Endodermal cell (in vitro differentiated cells): ENCODE measurements around the gene CRYAB. TPM values are rescaled to one million over a fixed set of nuclear protein-coding genes. Genes with fewer than 3 reads are reported as not detected.

Source experiments
- DNase-seq: peaks from one replicate; pipeline ENCODE4 v3.0.0-alpha.2; 2017
- H3K27ac ChIP-seq: 2 replicates; pipeline ENCODE4 v1.5.1; 2013; ENCODE audit warnings: mild to moderate bottlenecking, low read depth, low read length, moderate library complexity
- H3K27me3 ChIP-seq: 2 replicates; pipeline ENCODE4 v1.6.1; 2013; ENCODE audit warnings: mild to moderate bottlenecking, low read length, moderate library complexity; ENCODE audit not compliant: insufficient read depth, control insufficient read depth, poor library complexity, severe bottlenecking
- H3K36me3 ChIP-seq: 2 replicates; pipeline ENCODE4 v1.7.0; 2013; ENCODE audit warnings: mild to moderate bottlenecking, low read length, moderate library complexity; ENCODE audit not compliant: control insufficient read depth, insufficient read depth
- H3K4me1 ChIP-seq: one replicate; pipeline ENCODE4 v1.7.0; 2013; ENCODE audit warnings: low read length; ENCODE audit not compliant: control insufficient read depth, insufficient read depth
- H3K4me3 ChIP-seq: 2 replicates; pipeline ENCODE4 v1.5.1; 2013; ENCODE audit warnings: mild to moderate bottlenecking, low read length, moderate library complexity
- H3K9ac ChIP-seq: 2 replicates; pipeline ENCODE4 v1.6.1; 2013; ENCODE audit warnings: mild to moderate bottlenecking, low read length, moderate library complexity; ENCODE audit not compliant: poor library complexity, severe bottlenecking; ENCODE audit errors: extremely low read depth
- H3K9me3 ChIP-seq: 2 replicates; pipeline ENCODE4 v1.6.1; 2013; ENCODE audit warnings: mild to moderate bottlenecking, low read length, moderate library complexity; ENCODE audit not compliant: control insufficient read depth
- H3K27ac Mint-ChIP-seq: 2 replicates; pipeline ENCODE4 v1.8.0; 2020; ENCODE audit warnings: mixed read lengths
- H3K27me3 Mint-ChIP-seq: 2 replicates; pipeline ENCODE4 v1.8.0; 2021; ENCODE audit warnings: mild to moderate bottlenecking, mixed read lengths; ENCODE audit not compliant: insufficient read depth
- H3K36me3 Mint-ChIP-seq: 2 replicates; pipeline ENCODE4 v1.8.0; 2020; ENCODE audit warnings: low read depth, mixed read lengths
- H3K4me1 Mint-ChIP-seq: 2 replicates; pipeline ENCODE4 v1.8.0; 2020; ENCODE audit warnings: mixed read lengths
- H3K4me3 Mint-ChIP-seq: 2 replicates; pipeline ENCODE4 v1.8.0; 2020; ENCODE audit warnings: mild to moderate bottlenecking, moderate library complexity, mixed read lengths
- H3K9me3 Mint-ChIP-seq: 2 replicates; pipeline ENCODE4 v1.8.0; 2020; ENCODE audit warnings: mild to moderate bottlenecking, mixed read lengths
- WGBS, 2 experiments: methylation state at CpG; one replicate each; pipeline versions ENCODE4 v1.1.5 to v1.1.7; 2013; ENCODE audit warnings: missing lambda C conversion rate in 2 of 2, mixed read lengths in 1 of 2; ENCODE audit not compliant: insufficient coverage in 1 of 2, insufficient read length in 1 of 2; 5-methylcytosine and 5-hydroxymethylcytosine counted together
- total RNA-seq, 2 donors: library from RNA; stranded (reverse); fragmentation: NEBNext Ultra II Directional in 1 of 2; extraction: Animal tissue kit (Norgen Biotek cat#: 25700) in 1 of 2; gene quantifications; 2 replicates in 1 of 2; 3 replicates in 1 of 2; pipeline ENCODE4 v1.2.1, GENCODE V29; 2021
- TF ChIP-seq, protein P1 (sequence below): fragments of 200-600 bp; sonication (generic); conservative IDR thresholded peaks from 2 replicates; pipeline ENCODE4 v1.5.0; 2021; ENCODE audit warnings: antibody characterized with exemption, mild to moderate bottlenecking

Gene CRYAB
- total RNA-seq, 2 donors from 2014 or later = 0.84 to 4.4 TPM

DNA sequence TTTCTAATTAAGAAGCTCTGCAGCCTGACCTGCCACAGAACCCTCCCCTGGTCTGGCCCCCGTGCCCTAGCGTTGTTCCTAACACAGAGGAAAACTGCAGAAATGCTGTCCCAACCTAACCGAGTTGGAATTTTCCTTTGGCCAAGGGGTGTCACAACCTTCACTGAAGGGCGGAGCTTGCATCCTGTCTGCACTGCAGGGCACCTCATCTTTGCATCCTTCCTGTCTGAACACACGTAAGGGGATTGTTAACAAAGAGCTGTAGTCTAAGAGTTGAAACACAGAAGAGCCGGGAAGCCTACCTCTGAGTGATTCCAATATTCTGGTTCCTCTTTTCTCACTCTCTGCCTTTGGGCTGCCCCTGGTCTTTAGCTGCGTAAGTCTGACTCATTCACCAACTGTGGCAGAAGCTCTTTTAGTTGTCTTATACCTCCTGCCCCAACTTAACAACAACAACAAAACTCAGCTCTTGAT lies 27.2 kb upstream of the CRYAB start:
- Histone ChIP-seq H3K27ac (no peak overlapping the region), H3K27me3 (no peaks in the 10 kb centered on the region)
- 60 to 66% methylated on average over 7 of the region's 7 CpGs for WGBS, 2 experiments

DNA sequence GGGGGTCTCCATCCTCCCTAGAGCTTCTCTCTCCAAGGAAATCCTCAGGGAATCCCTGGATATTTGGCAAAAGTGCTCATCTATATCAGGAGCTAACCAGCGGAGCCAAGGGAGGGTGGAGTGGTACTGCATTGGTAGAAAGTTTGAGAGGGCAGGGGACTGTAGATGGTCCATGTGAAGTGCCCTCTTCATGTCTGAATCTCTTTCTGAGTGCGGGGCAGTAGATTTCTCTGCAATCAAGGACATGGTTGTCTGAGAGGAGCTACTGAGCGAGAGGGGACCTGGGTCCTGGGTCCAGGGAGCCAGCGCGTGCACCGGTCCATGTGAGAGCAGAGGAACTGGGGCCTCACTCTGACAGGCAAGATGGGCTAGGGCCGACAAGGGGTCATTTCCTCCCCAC lies 26.3 kb upstream of the CRYAB start:
- peak overlapping the region; percentile 87 for H3K4me3 ChIP-seq
- peak overlapping the region; percentile 63 for H3K9ac ChIP-seq
- Mint-ChIP-seq H3K27ac (peak overlapping the region; percentile 70), H3K4me1 (peaks cover 15% of the 10 kb centered on the region), H3K36me3 (no peaks in the 10 kb centered on the region), H3K9me3 (no peaks in the 10 kb centered on the region), H3K27me3 (no peaks in the 10 kb centered on the region), H3K4me3 (peak overlapping the region; percentile 70)
- H3K27ac ChIP-seq = peak overlapping the region; percentile 87
- no peak for DNase-seq
- 83 to 86% methylated on average over 6 to 7 of the region's 7 CpGs for WGBS, 2 experiments
- peaks cover 7% of the 10 kb centered on the region for H3K4me1 ChIP-seq
- H3K27me3 ChIP-seq = no peaks in the 10 kb centered on the region
- no peaks in the 10 kb centered on the region for H3K9me3 ChIP-seq
- TF ChIP-seq, protein P1, sequence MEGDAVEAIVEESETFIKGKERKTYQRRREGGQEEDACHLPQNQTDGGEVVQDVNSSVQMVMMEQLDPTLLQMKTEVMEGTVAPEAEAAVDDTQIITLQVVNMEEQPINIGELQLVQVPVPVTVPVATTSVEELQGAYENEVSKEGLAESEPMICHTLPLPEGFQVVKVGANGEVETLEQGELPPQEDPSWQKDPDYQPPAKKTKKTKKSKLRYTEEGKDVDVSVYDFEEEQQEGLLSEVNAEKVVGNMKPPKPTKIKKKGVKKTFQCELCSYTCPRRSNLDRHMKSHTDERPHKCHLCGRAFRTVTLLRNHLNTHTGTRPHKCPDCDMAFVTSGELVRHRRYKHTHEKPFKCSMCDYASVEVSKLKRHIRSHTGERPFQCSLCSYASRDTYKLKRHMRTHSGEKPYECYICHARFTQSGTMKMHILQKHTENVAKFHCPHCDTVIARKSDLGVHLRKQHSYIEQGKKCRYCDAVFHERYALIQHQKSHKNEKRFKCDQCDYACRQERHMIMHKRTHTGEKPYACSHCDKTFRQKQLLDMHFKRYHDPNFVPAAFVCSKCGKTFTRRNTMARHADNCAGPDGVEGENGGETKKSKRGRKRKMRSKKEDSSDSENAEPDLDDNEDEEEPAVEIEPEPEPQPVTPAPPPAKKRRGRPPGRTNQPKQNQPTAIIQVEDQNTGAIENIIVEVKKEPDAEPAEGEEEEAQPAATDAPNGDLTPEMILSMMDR = no peak
- no peaks in the 10 kb centered on the region for H3K36me3 ChIP-seq

More for the DNA sequence above, 27.2 kb upstream of the CRYAB start:
- Histone ChIP-seq H3K4me3 (no peak overlapping the region), H3K9me3 (no peaks in the 10 kb centered on the region), H3K4me1 (peaks cover 7% of the 10 kb centered on the region), H3K36me3 (no peaks in the 10 kb centered on the region), H3K9ac (no peak overlapping the region)
- no peaks in the 10 kb centered on the region for H3K27me3 Mint-ChIP-seq
- H3K9me3 Mint-ChIP-seq = no peaks in the 10 kb centered on the region
- no peaks in the 10 kb centered on the region for H3K36me3 Mint-ChIP-seq
- DNase-seq = peak; percentile 70
- H3K4me1 Mint-ChIP-seq = peaks cover 17% of the 10 kb centered on the region
- TF ChIP-seq, protein P1 = no peak
- no peak overlapping the region for H3K27ac Mint-ChIP-seq
- peak overlapping the region; percentile 70 for H3K4me3 Mint-ChIP-seq

DNA sequence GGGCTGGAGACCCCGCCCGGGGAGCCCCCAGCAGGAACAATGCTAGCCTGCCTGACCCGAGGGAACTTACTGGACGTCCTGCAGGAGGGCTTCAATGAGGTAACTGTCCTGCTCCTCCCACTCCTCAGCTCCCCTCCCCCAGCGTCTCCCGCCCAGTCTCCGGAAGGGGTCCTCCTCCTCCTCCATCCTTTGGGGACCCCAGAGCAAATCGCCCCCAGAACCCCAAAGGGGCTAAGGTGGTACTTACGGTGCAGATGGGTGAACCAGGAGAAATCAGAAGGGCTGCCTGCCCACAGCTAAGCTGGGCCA lies 25.8 kb upstream of the CRYAB start:
- H3K4me1 Mint-ChIP-seq = peaks cover 15% of the 10 kb centered on the region
- WGBS, 2 experiments = 7% methylated on average over 3 to 9 of the region's 9 CpGs
- no peaks in the 10 kb centered on the region for H3K9me3 Mint-ChIP-seq
- H3K4me3 ChIP-seq = peak overlapping the region; percentile 87
- H3K4me1 ChIP-seq = peaks cover 7% of the 10 kb centered on the region
- H3K27me3 Mint-ChIP-seq = no peaks in the 10 kb centered on the region
- peak overlapping the region; percentile 87 for H3K27ac ChIP-seq
- DNase-seq = no peak
- H3K9ac ChIP-seq = peak overlapping the region; percentile 63
- H3K4me3 Mint-ChIP-seq = peak overlapping the region; percentile 70
- TF ChIP-seq, protein P1 = no peak
- no peaks in the 10 kb centered on the region for H3K36me3 Mint-ChIP-seq
- H3K27me3 ChIP-seq = no peaks in the 10 kb centered on the region
- no peaks in the 10 kb centered on the region for H3K36me3 ChIP-seq
- H3K9me3 ChIP-seq = no peaks in the 10 kb centered on the region
- peak overlapping the region; percentile 70 for H3K27ac Mint-ChIP-seq
